ENCODE data around the gene USP47.

DNA sequence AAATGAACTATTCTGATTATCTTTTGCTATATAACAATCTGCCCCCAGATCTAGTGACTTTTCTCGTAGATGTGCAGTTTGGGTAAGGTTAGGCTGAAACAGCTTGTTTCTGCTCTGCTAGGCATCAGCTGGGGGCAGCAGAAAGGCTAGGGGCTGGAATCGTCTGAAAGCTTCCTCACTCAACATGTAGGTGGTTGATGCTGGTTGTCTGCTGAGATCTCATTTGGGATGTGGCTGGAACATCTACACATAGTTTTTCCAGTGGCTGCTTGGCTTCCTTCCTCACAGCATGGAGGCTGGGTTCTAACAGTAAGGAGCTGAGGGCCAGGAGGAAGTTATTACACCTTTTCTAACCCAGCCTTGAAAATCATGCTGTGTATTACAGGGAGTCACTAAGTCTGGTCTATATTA lies 30.2 kb downstream of the USP47 start:
- TF ChIP-seq BCL11A (tag by site-specific recombination; IDR thresholded peaks at IDR 0.05; ENCODE audit: low read depth): no peak
- TF ChIP-seq, protein P1, sequence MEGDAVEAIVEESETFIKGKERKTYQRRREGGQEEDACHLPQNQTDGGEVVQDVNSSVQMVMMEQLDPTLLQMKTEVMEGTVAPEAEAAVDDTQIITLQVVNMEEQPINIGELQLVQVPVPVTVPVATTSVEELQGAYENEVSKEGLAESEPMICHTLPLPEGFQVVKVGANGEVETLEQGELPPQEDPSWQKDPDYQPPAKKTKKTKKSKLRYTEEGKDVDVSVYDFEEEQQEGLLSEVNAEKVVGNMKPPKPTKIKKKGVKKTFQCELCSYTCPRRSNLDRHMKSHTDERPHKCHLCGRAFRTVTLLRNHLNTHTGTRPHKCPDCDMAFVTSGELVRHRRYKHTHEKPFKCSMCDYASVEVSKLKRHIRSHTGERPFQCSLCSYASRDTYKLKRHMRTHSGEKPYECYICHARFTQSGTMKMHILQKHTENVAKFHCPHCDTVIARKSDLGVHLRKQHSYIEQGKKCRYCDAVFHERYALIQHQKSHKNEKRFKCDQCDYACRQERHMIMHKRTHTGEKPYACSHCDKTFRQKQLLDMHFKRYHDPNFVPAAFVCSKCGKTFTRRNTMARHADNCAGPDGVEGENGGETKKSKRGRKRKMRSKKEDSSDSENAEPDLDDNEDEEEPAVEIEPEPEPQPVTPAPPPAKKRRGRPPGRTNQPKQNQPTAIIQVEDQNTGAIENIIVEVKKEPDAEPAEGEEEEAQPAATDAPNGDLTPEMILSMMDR (tag by site-specific recombination; IDR thresholded peaks at IDR 0.05): no peak
- no peak for TF ChIP-seq KLF9 (tag by site-specific recombination; IDR thresholded peaks at IDR 0.05; ENCODE audit: low read depth)
- TF ChIP-seq KLF10 (tag by site-specific recombination; IDR thresholded peaks at IDR 0.05): no peak
- TF ChIP-seq, protein P2, sequence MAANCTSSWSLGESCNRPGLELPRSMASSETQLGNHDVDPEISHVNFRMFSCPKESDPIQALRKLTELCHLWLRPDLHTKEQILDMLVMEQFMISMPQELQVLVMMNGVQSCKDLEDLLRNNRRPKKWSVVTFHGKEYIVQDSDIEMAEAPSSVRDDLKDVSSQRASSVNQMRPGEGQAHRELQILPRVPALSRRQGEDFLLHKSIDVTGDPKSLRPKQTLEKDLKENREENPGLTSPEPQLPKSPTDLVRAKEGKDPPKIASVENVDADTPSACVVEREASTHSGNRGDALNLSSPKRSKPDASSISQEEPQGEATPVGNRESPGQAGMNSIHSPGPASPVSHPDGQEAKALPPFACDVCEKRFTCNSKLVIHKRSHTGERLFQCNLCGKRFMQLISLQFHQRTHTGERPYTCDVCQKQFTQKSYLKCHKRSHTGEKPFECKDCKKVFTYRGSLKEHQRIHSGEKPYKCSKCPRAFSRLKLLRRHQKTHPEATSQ (tag by site-specific recombination; IDR thresholded peaks at IDR 0.05): no peak
- TF ChIP-seq KLF8 (tag by site-specific recombination; IDR thresholded peaks at IDR 0.05): no peak

Data from HEK293 (cell line).